T47D (cell line): ENCODE measurements around the gene DDX51.

Source experiments
- DNase-seq, 2 experiments: peaks; one replicate each; pipeline versions ENCODE4 v3.0.0 to v3.0.0-alpha.2; 2011 to 2012; ENCODE audit warnings: low read depth in 1 of 2, low spot score in 1 of 2
- JUND ChIP-seq: IDR thresholded peaks from 2 replicates; pipeline ENCODE4 v1.6.1; 2012; ENCODE audit warnings: low read depth
- in situ Hi-C: cut with HindIII; loops from 2 replicates; pipeline ENCODE4 v1.10.0; 2016; ENCODE audit warnings: low sequenced_read_pairs, low pct_unique_long_range_greater_than_20kb

DDX51 gene

DNA sequence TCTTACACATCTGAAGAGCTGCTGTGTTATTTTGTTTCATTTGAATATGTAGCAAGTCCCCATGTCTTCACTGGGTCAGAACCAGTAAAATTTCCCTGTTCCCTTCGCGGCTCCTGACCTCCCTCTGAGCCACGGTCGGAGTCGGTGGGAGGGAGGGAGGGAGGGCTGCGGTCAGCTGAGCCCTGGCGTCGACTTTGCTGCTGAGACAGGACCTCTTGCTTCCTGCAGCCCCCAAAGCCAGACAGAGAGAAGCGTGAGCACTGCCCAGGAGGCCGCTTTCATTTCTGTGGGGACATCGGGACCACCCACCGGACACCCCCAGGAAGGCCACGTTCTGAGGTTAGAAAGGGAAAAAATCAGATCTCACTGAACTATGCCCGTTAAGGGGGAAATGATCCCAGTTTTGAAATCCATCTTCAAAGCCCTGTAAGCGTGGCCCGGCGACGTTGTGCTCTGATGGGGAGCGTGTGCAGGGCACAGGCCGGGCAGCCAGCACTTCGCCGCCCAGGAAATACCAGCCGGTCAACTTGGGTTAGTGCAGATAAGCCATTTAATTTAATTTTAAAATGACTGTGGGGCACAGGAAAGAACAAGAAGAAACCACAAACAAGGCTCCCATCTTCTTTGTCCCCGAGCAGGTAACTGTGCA, 42.2 kb upstream of the DDX51 start:
- no peak for TF ChIP-seq JUND
- in situ Hi-C loops, result no loop called here
- no peak for DNase-seq

DNA sequence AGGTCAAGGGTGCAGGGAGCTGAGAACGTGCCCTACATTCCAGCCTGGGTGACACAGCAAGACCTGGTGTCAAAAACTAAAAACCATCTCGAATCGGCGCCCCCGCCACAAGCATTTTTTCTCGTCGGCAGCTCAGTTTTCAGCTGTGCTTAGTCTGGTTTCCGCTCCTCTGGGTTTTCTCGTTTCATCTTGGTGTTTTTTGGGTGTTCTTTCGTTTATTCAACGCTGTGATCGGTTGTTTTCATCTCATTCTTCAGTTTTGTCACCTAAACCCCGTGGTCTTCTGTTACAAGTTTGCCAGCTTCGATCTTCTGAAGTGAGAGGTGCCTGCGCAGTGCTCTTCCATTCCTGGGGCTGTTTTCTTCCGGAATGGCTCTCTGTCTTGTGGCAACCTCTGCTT, 41.6 kb upstream of the DDX51 start:
- TF ChIP-seq JUND, result no peak
- no peak for DNase-seq
- in situ Hi-C loops, result no loop called here

- in situ Hi-C loops, result no loop called here
- no peak for DNase-seq
- no peak for TF ChIP-seq JUND
Observed at GRCh38 chr12:132182711-132183365, 38.7 kb upstream of the DDX51 start.

DNA sequence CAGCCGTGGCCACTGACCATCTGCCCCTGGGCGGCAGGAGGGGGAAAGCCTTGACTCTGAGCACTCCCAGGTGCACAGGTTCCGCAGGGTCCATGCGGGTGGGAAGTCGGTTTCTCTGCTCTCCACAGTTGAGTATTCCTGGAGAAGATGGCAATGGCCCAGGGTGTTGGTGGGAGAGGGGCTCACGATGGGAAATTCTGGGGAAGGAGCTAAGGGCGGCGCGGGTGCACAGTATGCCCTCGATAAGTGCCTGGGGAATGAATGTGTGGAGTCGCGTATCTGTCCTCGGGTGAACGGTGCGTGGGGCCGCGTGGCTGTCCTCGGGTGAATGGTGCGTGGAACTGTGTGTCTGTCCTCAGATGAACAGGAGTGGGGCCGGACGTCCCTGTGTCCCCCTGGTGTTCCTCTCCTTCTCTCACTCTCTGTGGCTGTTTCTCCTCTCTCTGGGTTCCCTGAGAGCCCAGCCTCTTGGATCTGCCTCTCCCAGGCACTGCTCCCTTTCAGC, 38.1 kb upstream of the DDX51 start:
- no peak for TF ChIP-seq JUND
- no peak for DNase-seq
- in situ Hi-C loops, result no loop called here

DNA sequence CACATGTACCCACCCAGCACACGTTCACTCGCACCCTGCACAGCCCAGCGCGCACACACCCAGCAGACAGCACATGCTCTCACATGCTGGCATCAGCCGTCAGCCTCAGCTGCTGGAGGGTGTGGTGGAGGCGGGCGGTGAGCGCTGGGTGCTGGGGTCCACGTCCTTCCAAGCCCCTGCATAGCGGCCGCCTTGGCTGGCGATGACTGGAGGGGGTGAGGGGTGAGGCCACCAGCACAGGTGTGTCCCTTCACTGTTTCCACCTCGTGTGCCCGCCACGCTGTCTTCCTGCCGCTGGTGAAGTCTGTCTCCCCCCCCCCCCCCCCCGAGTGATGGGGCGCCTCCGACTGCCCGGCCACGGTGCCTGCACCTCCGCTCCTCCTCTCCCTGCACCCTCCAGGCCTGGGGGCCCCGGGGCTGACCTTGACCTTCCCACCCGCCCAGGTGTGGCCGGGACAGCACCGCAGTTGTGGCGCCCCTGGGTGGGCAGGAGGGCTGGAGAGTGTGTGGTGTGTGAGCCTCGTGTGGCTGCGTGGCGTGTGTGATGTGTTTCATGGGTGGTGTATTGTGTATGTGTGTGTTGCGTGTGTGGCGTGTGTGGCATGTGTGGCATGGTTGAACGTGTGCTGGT, 37.6 kb upstream of the DDX51 start:
- DNase-seq, result no peak
- no peak for TF ChIP-seq JUND
- in situ Hi-C loops, result no loop called here

GRCh38 chr12:132180648-132181546, 36.8 kb upstream of the DDX51 start:
- DNase-seq, result no peak
- no peak for TF ChIP-seq JUND
- in situ Hi-C loops, result no loop called here

DNA sequence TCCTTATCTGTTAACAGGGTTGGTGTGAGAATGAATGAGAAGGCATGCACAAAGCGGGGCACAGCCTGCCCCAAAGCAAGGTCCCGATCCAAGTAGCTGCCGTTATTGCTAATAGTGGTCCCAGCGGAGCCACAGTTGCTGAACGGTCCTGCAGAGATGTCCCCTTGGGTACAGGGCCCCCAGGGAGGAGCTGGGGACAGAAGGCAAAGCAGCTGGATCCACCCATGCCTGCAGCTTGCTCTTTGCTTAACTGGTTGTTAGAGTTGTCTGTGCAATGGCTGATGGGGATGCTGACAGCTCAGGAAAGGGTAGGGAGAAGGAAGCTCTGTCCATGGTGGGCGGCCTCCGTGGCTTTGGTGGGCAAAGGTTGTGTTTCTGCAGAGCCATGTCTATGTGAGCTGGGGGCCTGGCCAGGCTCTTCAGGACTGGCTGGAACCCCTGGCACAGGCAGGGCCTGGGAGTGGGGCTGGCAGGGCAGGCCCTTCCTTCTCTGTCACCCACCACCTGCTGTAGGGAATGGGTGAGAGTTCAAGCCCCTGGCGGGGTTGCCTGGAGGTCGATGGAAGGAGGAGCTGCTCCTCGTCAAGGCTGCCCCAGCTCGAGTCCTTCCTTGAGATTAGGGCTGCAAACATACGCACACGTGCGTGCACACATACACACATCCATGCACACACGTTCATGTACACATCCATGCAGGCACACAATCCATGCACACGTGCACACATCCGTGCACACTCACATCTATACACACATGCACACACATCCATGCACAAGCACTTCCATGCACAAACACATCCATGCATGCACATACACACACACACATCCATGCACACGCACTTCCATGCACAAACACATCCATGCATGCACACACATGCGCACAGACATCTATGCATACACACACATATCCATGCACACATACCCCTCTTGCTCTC, 35.6 kb upstream of the DDX51 start:
- in situ Hi-C loops, result no loop called here
- no peak for TF ChIP-seq JUND
- DNase-seq, result no peak

DNA sequence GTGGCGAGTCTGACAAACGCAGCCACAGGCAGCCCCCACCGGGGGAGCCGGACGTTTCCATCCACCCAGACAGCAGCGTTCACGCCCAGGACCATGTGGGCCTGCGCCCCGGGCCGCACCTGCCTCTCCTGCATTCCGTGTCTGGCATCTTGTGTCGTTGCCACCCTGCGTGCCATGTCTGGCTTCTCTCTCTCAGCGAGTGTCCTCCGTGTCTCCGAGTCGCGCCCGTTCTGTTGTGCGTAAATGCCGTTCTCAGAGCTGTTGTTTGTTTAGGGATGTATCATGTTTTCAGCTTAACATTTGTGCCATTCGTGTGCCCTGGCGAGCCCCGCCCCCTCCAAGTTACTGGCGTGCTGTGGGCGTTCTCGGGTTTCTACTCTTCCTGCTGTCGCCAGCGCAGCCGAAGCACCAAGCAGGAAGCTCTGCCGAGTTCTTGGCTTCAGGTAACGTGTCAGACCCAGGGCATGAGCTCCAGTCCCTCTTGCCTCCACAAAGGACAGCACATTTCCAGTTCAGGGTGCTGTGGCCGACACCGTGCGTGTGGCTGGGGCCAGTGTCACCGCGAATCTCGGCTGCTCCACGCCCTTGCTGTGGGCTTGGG, 34.8 kb upstream of the DDX51 start:
- DNase-seq, result peak; percentile 74 to 82
- no peak for TF ChIP-seq JUND
- in situ Hi-C loops, result no loop called here

DNA sequence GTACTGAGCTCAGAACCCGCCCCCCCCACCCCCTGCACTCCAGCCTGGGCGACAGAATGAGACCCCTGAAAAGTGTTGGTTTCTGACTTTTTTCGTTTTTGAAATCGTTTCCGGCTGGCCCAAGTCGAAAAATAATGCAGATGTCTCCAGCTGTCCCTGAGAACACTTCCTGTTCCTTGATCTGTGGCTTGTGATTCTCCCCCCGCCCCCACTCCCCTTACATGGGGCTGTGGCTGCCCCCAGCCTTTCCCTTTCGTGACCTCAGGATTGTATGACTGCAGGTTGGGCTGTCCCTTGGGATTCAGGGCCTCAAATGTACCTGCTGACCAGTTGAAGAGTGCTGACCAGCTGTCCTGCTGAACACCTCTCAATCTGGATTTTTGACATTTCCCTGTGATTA, 34.2 kb upstream of the DDX51 start:
- in situ Hi-C loops, result no loop called here
- no peak for TF ChIP-seq JUND
- no peak for DNase-seq

GRCh38 chr12:132176920-132177551, 32.9 kb upstream of the DDX51 start:
- DNase-seq, result no peak
- in situ Hi-C loops, result no loop called here
- TF ChIP-seq JUND, result no peak

DNA sequence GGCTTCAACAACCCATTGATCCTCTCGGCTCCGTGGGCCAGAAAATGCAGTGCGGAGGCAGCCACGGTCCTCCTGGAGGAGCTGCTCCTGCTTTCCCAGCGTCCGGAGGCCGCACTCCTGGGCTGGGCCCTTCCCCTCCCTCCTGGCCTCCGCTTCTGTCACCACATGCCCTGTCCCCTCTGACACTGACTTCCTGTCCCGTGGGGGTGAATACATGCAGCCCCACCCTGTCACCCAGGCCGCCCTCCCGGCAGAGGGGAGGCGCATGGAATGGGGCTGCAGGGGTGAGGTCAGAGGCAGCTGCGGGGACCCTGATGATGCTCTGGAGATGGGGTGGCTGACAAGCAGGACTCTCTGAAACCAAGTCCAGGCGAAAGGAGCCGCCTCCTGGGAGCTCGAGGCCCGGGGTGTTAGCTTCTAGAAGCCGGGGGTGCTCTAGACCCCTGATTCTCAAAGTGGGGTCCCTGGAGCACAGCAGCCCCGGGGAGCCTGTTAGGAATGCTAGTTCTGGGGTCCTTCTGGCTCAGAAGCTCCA, 32.3 kb upstream of the DDX51 start:
- DNase-seq, result no peak
- in situ Hi-C loops, result no loop called here
- no peak for TF ChIP-seq JUND
